T-helper 1 cell (primary cell): Measurements from ENCODE around the gene GPR37L1.
"Not testable (repeated sequence)": the region's sequence is repeated elsewhere in the genome, so short reads cannot be mapped to it uniquely, and the experiment has no call there.

Source experiments
- DNase-seq, 5 donors: peaks; one replicate each; pipeline ENCODE4 v3.0.0-alpha.2; 2012 to 2020

Gene GPR37L1

DNA sequence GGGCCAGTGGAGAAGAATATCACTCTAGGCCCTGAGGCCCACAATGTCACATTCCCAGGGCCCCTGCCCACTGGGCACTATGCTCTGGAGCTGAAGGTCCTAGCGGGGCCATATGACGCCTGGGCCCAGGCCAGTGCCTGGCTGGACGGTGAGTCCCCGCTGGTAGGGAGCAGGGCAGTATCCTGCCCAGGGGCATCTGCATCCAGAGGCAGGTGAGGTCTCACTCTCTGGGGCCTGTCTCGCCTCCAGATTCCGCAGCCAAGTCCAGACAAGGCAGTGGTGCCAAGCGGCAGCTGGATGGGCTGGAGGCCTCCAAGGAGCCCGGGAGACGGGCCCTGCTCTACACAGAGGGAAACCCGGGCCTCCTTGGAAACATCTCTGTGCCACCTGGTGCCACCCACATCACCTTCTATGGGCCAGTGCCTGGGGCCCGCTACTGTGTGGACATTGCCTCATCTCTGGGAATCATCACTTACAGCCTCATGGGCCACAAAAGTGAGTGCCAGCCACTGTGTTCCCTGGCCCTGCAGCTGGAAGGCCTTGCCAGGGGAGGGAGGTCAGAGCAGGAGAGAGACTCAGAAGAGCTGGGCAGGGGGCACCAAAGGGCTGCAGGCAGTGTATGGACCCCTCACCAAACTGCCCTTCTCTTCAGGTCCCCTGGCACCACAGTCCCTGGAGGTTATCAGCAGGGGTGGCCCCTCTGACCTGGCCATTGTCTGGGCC is 48.7 kb downstream of the GPR37L1 start:
- DNase-seq = no peak

DNA sequence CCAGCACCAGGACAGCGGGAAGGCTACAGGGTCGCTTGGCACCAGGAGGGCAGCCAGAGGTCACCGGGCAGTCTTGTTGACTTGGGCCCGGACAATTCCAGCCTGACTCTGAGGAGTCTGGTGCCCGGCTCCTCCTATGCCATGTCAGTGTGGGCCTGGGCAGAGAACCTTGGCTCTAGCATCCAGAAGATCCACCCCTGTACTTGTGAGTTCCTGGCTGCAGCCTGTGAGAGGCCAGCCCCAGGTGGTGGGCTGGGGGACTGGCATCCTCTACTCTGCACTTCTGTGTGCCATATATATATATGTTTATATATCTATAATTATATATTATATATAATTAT is 49.3 kb downstream of the GPR37L1 start:
- peak in 1 of 5 donors; percentile 23 for DNase-seq

DNA sequence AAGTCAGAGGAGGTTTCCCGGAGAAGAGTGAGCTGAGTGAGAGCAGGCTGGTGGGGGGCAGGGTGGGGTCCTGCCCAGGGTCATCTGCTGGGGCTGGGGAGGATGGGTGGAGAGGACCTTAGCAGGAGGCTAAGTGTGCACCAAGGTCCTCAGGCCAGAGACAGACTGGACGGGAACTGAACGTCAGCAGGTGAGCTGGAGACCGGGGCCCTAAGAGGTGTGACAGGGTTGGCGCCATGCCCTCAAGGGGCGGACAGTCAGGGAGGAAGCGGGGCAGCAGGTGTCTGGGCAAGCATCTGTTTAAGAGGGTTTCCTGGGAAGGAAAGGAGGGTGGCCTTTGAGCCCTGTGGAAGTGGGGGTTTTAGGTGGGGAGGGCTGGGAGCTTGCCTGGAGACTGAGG is 51.3 kb downstream of the GPR37L1 start:
- DNase-seq = no peak

DNA sequence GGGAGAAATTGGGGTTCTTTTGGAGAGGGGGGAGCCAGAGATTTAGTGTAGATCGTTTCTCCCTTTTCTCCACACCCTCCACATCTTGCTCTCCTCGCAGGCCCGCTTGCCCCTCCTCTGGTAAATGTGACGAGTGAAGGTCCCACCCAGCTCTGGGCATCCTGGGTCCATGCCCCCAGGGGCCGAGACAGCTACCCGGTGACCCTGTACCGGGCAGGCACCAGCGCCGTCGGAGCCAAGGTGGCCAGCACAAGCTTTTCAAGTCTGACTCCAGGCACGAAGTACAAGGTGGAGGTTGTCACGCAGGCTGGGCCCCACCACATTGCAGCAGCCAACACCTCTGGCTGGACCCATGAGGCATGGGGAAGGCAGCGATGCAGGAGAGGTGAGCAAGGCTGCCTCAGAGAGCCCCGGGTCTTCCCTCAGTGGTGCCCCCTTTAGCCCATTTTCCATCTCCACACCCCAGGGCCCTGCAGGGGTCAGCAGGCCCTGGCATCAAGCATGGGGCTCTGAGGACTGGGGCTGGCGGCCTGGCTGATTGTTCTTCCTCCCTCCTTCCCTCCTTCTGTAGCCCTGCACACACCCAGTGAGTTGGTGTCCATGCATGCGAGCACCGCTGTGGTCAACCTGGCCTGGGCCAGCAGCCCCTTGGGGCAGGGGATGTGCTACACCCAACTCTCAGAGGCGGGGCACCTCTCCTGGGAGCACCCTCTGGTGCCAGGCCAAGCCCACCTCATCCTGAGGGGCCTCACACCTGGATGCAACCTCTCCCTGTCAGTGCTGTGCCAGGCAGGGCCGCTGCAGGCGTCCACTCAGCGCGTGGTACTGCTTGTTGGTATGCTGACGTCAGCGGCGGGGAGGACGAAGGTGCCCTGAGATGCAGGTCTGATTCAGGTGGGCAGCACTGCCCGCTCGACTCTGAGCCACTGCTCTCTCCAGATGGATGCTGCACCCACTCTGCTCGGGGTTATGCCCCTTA is 54.5 kb downstream of the GPR37L1 start:
- no peak for DNase-seq

DNA sequence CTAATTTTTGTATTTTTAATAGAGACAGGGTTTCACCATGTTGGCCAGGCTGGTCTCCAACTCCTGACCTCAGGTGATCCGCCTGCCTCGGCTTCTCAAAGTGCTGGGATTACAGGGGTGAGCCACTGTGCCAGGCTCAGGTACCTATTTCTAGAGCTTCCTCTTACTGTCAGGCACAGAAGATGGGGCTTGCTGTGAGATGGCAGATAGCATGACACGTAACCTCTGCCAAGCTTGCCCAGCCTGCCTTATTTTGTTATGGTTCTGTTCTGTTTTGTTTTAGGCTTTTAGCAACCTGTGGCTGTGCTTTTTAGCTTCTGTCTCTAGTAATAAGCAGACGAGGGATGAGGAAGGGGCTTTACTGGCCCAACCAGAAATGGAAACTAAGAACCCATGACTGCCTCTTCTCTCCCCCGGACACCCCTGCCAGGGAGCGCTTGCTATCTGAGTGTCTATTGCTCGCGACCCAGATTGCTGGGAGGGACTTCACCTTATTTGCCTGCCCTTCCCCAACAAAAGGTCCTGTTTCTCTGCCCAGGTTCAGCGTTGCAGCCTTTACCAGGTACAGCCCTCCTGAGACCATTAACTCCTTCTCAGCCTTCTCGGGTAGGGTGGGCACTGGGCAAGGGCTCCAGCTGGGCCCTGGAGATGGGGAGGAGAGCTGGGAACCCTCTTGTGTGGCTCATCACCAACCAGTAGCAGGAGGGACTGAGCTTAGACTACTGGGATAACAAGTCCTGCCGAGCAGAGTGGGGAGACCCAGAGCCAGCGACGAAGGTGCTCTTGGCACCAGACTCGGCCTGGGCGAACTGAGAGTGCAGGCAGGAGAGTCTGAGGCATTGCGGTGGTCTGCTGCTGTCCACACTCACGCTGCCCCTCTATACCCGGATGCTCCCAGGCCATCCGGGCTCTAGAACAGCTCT is 57.4 kb downstream of the GPR37L1 start:
- DNase-seq = no peak

DNA sequence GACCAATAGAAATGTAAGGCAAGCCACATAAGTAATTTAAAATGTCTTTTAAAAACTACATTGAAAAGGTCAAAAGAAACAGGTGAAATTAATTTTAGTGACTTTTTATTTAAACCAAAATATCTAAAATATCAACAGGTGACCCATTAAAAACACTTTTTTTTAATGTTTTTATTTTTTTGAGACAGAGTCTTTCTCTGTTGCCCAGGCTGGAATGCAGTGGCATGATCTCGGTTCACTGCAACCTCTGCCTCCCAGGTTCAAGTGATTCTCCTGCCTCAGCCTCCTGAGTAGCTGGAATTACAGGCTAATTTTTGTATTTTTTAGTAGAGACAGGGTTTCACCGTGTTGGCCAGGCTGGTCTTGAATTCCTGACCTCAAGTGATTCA is 58.0 kb downstream of the GPR37L1 start:
- DNase-seq = not testable (repeated sequence)

DNA sequence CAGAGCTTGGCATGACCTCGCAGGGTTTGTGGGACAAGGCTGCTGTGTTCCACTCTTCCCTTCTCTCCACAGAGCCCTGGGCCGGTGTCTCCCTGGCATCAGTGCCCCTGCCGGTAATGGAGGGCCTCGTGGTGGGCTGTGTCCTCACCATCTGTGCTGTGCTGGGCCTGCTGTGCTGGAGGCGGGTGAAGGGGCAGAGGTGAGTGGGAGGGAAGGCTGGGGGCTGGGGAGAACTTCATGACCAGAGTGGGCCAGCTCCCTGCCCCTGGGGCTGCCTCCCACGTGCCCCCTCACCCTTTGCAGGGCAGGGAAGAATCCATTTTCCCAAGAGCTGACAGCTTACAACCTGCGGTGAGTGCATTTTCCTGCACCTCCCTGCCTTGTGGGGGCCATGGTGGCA is 58.9 kb downstream of the GPR37L1 start:
- DNase-seq = no peak

DNA sequence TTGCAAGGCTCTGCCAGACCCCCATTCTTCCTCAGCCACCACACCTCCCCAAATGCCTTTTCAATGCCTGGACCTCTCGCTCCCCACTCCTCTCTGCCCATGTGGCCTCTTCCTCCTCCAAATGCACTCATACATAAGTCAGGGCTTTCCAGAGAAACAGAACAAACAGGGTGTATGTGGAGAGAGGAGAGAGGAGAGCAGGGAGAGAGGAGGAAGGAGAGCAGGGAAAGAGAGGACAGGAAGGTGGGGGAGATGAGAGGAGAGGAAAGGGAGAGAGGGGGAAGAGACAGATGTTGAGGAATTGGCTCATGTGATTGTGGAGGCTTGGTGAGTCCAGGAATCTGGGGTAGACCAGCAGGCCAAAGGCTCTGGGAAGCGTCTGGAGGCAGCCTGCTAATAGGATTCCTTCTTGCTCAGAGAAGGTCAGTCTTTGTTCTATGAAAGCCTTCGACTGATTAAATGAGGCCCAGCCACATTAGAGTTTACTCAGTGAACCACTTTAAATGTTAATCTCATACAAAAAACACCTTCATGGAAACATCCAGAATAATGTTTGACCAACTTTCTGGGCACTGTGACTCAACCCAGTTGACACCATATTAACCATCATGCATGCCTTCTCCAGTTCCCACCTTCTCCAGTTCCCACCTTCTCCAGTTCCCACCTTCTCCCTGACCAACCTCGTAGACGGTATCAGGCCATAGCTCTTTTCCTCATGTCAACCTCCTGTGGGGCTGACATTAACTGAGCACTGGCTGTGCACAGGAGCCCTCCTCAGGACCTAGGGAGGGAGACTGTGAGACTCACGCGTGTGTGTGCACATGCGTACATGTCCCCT is 59.5 kb downstream of the GPR37L1 start:
- no peak for DNase-seq
